Large intestine (tissue), 3 donors: Measurements from ENCODE around the gene TMEM240. TPM values are rescaled to one million over a fixed set of nuclear protein-coding genes. Genes with fewer than 3 reads are reported as not detected.
"Not testable (repeated sequence)": the region's sequence is repeated elsewhere in the genome, so short reads cannot be mapped to it uniquely, and the experiment has no call there.

Experiments
- DNase-seq, 2 donors: peaks; one replicate each; pipeline versions ENCODE4 v3.0.0 to v3.0.0-alpha.2; 2013
- H3K27ac ChIP-seq: one replicate; pipeline ENCODE4 v1.5.1; 2013; ENCODE audit warnings: low read length
- H3K27me3 ChIP-seq: 2 replicates; pipeline ENCODE4 v1.6.1; 2013; ENCODE audit warnings: low read length; ENCODE audit not compliant: control insufficient read depth, insufficient read depth
- H3K36me3 ChIP-seq: 2 replicates; pipeline ENCODE4 v1.6.1; 2013; ENCODE audit warnings: low read length; ENCODE audit not compliant: control insufficient read depth, insufficient read depth
- H3K4me1 ChIP-seq: one replicate; pipeline ENCODE4 v1.6.1; 2013; ENCODE audit warnings: low read length; ENCODE audit not compliant: control insufficient read depth, insufficient read depth
- H3K4me3 ChIP-seq: one replicate; pipeline ENCODE4 v1.5.1; 2013; ENCODE audit warnings: low read length
- H3K9me3 ChIP-seq: one replicate; pipeline ENCODE4 v1.6.1; 2013; ENCODE audit warnings: mild to moderate bottlenecking, low read depth, low read length, moderate library complexity; ENCODE audit not compliant: control insufficient read depth
- WGBS: methylation state at CpG from one replicate; pipeline ENCODE4 v1.1.5; 2013; ENCODE audit warnings: low lambda C conversion rate; ENCODE audit not compliant: insufficient coverage; 5-methylcytosine and 5-hydroxymethylcytosine counted together
- polyA plus RNA-seq: library from polyadenylated mRNA; unstranded; fragments of 120-200 nt; gene quantifications from one replicate; pipeline ENCODE4 v1.2.1, GENCODE V29; 2013

The TMEM240 gene
- polyA plus RNA-seq, 1 donor = 3.9 TPM

GRCh38 chr1:1557688-1558087 is 17.3 kb upstream of the TMEM240 start:
- H3K4me3 ChIP-seq, H3K27ac ChIP-seq, DNase-seq, H3K9me3 ChIP-seq, H3K4me1 ChIP-seq, H3K27me3 ChIP-seq: not testable (repeated sequence)
- peaks cover 23% of the 10 kb centered on the region for H3K36me3 ChIP-seq
- WGBS = no CpG with 5 or more reads among the region's 7 CpGs

DNA sequence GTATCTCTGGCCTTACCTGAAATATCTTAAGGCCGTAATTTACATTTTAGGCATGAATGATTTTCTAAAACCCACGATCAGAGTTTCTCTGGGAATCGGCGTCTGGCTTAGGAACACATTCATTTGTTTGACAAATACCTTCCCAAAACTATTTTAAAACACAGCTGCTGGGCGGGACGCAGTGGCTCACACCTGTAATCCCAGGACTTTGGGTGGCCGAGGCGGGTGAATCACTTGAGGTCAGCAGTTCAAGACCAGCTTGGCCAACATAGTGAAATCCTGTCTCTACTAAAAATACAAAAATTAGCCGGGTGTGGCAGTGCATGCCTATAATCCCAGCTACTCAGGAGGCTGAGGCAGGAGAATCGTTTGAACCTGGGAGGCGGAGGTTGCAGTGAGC is 16.5 kb upstream of the TMEM240 start:
- H3K4me3 ChIP-seq, H3K27ac ChIP-seq, H3K27me3 ChIP-seq, H3K9me3 ChIP-seq, H3K4me1 ChIP-seq, DNase-seq: not testable (repeated sequence)
- peaks cover 16% of the 10 kb centered on the region for H3K36me3 ChIP-seq
- WGBS = 100% methylated on average over 1 of the region's 11 CpGs

DNA sequence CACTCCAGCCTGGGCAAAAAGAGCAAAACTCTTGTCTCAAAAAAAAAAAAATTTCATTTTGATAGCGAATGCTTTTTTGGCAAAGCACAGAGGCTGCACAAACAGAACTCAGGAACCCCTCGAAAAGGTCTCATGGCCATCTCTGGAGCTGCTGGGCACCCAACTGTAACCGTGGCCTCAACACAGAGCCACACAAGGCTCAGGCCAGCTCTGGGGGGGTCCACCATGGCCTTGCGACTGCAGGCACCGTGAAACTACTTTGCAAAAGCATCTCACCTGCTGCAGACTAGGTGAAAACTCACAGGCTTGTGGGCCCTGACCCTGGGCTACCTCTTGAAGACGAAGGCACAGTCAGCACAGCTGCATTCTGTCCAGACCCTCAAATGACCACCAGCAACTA is 16.1 kb upstream of the TMEM240 start:
- H3K27me3 ChIP-seq = no peaks in the 10 kb centered on the region
- H3K36me3 ChIP-seq = peaks cover 11% of the 10 kb centered on the region
- WGBS = no CpG with 5 or more reads among the region's 6 CpGs
- no peak overlapping the region for H3K27ac ChIP-seq
- H3K4me1 ChIP-seq = no peaks in the 10 kb centered on the region
- DNase-seq = no peak
- H3K4me3 ChIP-seq = no peak overlapping the region
- H3K9me3 ChIP-seq = no peaks in the 10 kb centered on the region

DNA sequence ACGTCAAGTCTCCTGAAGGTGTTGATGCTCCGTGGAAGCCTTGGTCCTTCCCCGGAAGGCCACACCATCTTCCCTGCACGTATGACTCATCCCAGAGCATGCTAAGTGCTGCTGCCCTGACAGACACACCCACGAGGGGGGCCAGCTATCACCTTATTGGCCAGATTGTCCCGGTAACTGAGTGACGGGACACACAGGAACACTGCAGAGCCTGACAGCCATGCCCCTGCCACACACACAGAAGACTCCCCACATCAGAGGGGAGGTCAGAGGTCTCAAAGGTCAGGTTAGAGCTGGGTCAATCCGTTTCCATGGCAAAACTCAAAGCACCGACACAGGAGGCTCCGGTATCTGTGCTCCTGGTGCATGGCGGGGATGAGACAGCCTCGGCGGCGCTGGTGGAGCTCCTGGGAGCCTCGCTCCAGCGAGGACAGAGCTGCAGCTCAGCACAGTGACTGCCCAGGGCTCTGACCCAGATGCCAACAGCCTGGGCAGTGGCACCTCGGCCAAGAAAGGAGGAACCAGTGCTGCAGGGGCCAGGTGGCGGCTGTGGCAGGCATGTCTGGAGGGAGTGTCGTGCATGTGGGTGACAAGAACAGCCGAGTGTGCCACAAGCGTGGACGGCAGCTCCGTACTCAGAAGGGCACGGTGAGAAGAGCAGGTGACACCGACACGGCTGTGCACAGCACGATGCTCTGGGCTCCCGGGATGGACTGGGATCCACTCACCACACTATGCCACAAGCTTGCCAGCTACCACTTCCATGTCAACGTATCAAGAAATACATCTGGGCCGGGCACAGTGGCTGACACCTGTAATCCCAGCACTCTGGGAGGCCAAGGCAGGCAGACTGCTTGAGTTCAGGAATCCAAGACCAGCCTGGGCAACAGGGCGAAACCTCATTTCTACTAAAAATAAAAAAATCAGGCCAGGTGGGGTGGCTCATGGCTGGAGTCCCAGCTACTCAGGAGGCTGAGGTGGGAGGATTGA is 14.8 kb upstream of the TMEM240 start:
- Histone ChIP-seq H3K27ac (no peak overlapping the region), H3K4me1 (no peaks in the 10 kb centered on the region)
- no CpG with 5 or more reads among the region's 31 CpGs for WGBS

DNA sequence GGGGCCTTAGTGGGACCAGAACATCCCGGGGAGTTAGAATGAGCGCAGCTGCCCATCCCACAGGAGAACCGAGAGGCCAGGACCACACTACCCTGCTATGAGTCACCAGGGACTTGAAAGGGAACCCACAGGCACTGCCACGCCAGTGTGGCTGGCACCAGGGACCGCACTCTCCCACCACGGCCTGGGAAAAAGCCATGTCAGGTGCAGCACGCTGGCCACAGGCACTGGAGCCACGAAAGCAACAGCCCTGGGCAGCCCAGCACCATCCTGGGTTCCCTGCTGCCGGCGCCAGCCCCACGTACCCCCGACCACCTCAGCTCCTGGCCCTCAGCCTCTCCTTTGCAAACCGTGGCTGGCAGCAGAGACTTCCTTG is 14.1 kb upstream of the TMEM240 start:
- Histone ChIP-seq H3K4me1 (no peaks in the 10 kb centered on the region), H3K27ac (no peak overlapping the region), H3K4me3 (no peak overlapping the region), H3K36me3 (peaks cover 2% of the 10 kb centered on the region), H3K9me3 (no peaks in the 10 kb centered on the region), H3K27me3 (no peaks in the 10 kb centered on the region)
- no peak for DNase-seq
- no CpG with 5 or more reads among the region's 13 CpGs for WGBS

More for the DNA sequence above, 14.8 kb upstream of the TMEM240 start:
- no peak overlapping the region for H3K4me3 ChIP-seq
- H3K9me3 ChIP-seq = no peaks in the 10 kb centered on the region
- no peaks in the 10 kb centered on the region for H3K27me3 ChIP-seq
- peaks cover 6% of the 10 kb centered on the region for H3K36me3 ChIP-seq
- DNase-seq = peak in 1 of 2 donors; percentile 33

DNA sequence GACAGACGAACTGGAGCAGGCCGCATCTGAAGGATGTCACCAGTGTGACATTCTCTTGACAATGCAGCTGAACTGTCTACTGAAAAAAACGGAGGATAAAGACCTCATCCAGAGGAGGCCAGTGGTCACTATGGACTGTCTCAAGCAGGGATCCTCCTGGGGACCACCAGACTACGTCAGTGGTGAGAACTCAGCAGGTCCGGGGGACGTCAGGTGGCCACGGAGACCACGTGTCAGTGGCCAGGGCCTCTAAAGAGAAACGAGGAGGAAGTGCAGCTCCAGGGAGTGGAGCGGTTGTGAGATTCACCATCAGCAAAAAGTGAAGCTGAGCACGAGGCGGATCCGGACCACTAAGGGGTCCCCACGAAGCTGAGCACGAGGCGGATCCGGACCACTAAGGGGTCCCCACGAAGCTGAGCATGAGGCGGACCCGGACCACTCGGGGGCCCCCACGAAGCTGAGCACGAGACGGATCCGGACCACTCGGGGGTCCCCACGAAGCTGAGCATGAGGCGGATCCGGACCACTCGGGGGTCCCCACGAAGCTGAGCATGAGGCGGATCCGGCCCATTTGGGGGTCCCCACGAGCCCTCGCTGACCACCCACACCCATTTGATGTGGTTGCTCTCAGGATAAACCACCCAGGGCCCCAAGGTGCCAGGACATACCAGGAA is 13.5 kb upstream of the TMEM240 start:
- Histone ChIP-seq H3K9me3 (no peaks in the 10 kb centered on the region), H3K27me3 (no peaks in the 10 kb centered on the region), H3K4me1 (no peaks in the 10 kb centered on the region), H3K27ac (no peak overlapping the region), H3K36me3 (peaks cover 2% of the 10 kb centered on the region), H3K4me3 (no peak overlapping the region)
- WGBS = 100% methylated on average over 4 of the region's 35 CpGs
- DNase-seq = no peak

- no peaks in the 10 kb centered on the region for H3K27me3 ChIP-seq
- WGBS = no CpG with 5 or more reads among the region's 10 CpGs
- DNase-seq = no peak
- H3K36me3 ChIP-seq = peaks cover 2% of the 10 kb centered on the region
- H3K9me3 ChIP-seq = no peaks in the 10 kb centered on the region
- no peaks in the 10 kb centered on the region for H3K4me1 ChIP-seq
- H3K27ac ChIP-seq = no peak overlapping the region
- H3K4me3 ChIP-seq = no peak overlapping the region
These were observed 11.8 kb upstream of the TMEM240 start for GRCh38 chr1:1552263-1552639.

DNA sequence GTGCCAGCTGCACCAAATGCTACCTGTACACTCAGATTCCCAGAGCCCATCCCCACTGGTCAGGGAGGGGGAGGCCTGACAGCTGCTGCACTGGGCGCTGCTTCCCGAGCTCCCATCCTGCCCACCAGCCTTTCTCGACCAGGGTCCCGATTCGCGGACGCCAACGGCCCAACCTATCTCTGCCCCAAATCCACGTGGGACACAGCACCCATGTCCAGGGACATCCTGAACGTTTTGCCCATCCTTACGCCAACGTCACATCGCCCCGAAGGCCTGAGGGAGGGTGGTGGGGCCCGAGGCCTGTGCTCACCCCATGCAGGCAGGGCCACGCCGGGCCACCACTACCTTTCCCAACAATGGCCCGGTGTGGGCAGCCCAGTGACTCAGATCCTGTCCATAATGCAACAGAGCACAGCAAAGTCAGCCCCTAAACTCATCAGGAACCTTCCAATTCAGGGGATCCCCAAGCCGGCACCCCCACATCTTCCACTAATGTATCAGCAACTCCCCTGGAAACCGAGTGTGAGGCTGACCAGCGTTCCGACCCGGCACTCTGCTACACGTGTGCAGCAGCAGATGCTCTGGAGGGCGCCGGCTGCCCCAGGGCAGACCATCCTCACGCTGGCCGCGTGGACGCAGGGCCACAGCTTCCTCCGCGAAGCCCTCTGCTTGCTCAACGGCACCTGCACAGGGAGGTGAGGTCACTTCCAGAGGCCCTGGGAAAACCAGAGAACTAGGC is 11.3 kb upstream of the TMEM240 start:
- Histone ChIP-seq H3K27ac (no peak overlapping the region), H3K27me3 (no peaks in the 10 kb centered on the region), H3K4me3 (no peak overlapping the region), H3K9me3 (no peaks in the 10 kb centered on the region), H3K36me3 (peaks cover 2% of the 10 kb centered on the region), H3K4me1 (no peaks in the 10 kb centered on the region)
- no peak for DNase-seq
- WGBS = no CpG with 5 or more reads among the region's 33 CpGs

DNA sequence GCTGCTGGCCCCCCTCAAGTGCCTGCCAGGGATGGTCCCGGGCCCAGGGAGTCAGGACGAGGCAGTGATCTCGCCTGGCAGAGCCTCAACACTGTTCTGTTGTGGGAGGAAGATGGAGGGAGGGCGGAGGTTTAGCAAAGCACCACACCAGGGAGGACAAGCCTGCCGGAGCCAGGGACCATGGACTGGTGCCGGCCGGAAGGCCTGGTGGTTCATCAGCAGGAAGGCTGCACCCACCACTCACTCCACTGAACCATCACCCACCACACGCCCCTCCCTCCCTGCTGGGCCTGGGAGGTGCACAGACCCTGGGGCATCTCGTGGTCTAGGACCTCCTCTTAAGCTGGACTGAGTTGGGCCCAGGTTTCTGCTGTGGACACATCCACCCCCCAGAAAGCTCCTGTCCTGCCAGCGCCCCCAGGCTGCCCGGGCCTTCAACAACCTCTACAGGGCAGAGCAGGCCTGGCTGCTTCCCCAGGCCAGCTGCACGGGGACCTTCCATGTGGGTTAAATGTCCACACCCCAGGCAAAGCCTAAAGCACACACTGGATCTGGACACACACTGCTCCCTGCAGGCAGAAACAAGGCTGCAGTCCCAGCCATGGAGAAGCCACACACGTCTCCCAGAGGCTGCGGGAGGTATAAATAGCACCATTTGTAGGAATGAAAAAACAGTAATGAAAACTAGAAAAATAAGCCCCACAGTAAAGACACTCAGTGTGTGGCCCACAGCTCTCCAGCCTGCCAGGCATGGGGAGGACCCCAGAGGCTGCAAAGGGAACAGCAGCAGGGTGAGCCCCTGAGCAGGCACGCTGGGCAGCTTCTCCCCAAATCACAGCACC is 10.4 kb upstream of the TMEM240 start:
- Histone ChIP-seq H3K4me1 (no peaks in the 10 kb centered on the region), H3K9me3 (no peaks in the 10 kb centered on the region), H3K27ac (no peak overlapping the region), H3K4me3 (no peak overlapping the region), H3K36me3 (peaks cover 5% of the 10 kb centered on the region), H3K27me3 (no peaks in the 10 kb centered on the region)
- DNase-seq = no peak
- WGBS = no CpG with 5 or more reads among the region's 15 CpGs
